NT2/D1 (cell line): ENCODE results near the gene SCAMP1.

Experiments used
- SUZ12 ChIP-seq: IDR thresholded peaks from 2 replicates; pipeline ENCODE4 v1.6.1; 2011; ENCODE audit not compliant: insufficient read length, insufficient read depth; ENCODE audit errors: extremely low read depth
- YY1 ChIP-seq: IDR thresholded peaks from 2 replicates; pipeline ENCODE4 v1.6.1; 2011; ENCODE audit not compliant: insufficient read length, insufficient read depth

DNA sequence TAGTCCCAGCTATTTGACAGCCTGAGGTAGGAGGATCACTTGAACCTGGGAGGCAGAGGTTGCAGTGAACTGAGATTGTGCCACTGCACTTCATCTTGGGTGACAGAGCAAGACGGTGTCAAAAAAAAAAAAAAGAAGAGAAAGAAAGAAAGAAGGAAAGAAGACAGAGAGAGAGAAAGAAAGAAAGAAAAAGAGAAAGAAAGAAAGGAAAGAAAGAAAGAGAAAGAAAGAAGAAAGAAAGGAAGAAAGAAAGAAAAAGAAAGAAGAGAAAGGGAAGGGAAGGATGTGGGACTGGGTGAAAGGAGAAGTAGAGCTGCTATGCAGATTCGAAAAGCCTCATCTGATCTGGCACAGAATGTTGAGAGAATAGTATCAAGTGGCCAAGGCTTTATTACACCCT, 23.7 kb upstream of the SCAMP1 start:
- no peak for TF ChIP-seq YY1
- no peak for TF ChIP-seq SUZ12
